ENCODE data around the gene PLA2G4C. TPM values are rescaled to one million over a fixed set of nuclear protein-coding genes. Genes with fewer than 3 reads are reported as not detected.

The PLA2G4C gene
- total and polyA plus RNA-seq, 5 donors from 2014 or later, result 0.59 to 3.5 (median 1.7) TPM

- Mint-ChIP-seq H3K4me3 (no peak overlapping the region), H3K27ac (no peak overlapping the region), H3K36me3 (no peaks in the 10 kb centered on the region), H3K27me3 (no peaks in the 10 kb centered on the region), H3K4me1 (peaks cover 0 to 2% (median 0%) of the 10 kb centered on the region in 4 donors), H3K9me3 (no peaks in the 10 kb centered on the region)
- no peaks in the 10 kb centered on the region for H3K4me1 ChIP-seq (ENCODE audit: control insufficient read depth, insufficient read depth, low read length, poor library complexity, severe bottlenecking)
- no peak overlapping the region for H3K27ac ChIP-seq (ENCODE audit: insufficient read depth, low read length, poor library complexity, severe bottlenecking)
- H3K27me3 ChIP-seq (ENCODE audit: control insufficient read depth, insufficient read depth, low read length), result no peaks in the 10 kb centered on the region
- no peaks in the 10 kb centered on the region for H3K9me3 ChIP-seq (ENCODE audit: control insufficient read depth in 2 of 2, low read length in 2 of 2)
- no peak for DNase-seq
- no peaks in the 10 kb centered on the region for H3K36me3 ChIP-seq (ENCODE audit: control insufficient read depth, insufficient read depth, low read length)
- no peak overlapping the region for H3K4me3 ChIP-seq (ENCODE audit: low read depth, low read length)
- ATAC-seq (ENCODE audit: low read depth in 2 of 2), result no peak
These were observed 46.1 kb downstream of the PLA2G4C start for GRCh38 chr19:48064509-48064908.

- no peaks in the 10 kb centered on the region for H3K27me3 Mint-ChIP-seq
- H3K4me1 Mint-ChIP-seq, result peaks cover 0 to 2% (median 0%) of the 10 kb centered on the region in 4 donors
- no peak overlapping the region for H3K4me3 Mint-ChIP-seq
- Histone ChIP-seq H3K36me3 (ENCODE audit: control insufficient read depth, insufficient read depth, low read length) (no peaks in the 10 kb centered on the region), H3K27ac (ENCODE audit: insufficient read depth, low read length, poor library complexity, severe bottlenecking) (no peak overlapping the region), H3K9me3 (ENCODE audit: control insufficient read depth in 2 of 2, low read length in 2 of 2) (no peaks in the 10 kb centered on the region), H3K4me1 (ENCODE audit: control insufficient read depth, insufficient read depth, low read length, poor library complexity, severe bottlenecking) (no peaks in the 10 kb centered on the region), H3K4me3 (ENCODE audit: low read depth, low read length) (no peak overlapping the region), H3K27me3 (ENCODE audit: control insufficient read depth, insufficient read depth, low read length) (no peaks in the 10 kb centered on the region)
- ATAC-seq (ENCODE audit: low read depth in 2 of 2), result no peak
- H3K27ac Mint-ChIP-seq, result no peak overlapping the region
- no peaks in the 10 kb centered on the region for H3K36me3 Mint-ChIP-seq
- DNase-seq, result no peak
- H3K9me3 Mint-ChIP-seq, result no peaks in the 10 kb centered on the region
These were observed 48.9 kb downstream of the PLA2G4C start for GRCh38 chr19:48061401-48062344.

GRCh38 chr19:48060381-48060780 is 50.2 kb downstream of the PLA2G4C start:
- H3K4me1 Mint-ChIP-seq, result peaks cover 0 to 2% (median 0%) of the 10 kb centered on the region in 4 donors
- no peaks in the 10 kb centered on the region for H3K4me1 ChIP-seq (ENCODE audit: control insufficient read depth, insufficient read depth, low read length, poor library complexity, severe bottlenecking)
- no peak overlapping the region for H3K27ac ChIP-seq (ENCODE audit: insufficient read depth, low read length, poor library complexity, severe bottlenecking)
- no peaks in the 10 kb centered on the region for H3K36me3 ChIP-seq (ENCODE audit: control insufficient read depth, insufficient read depth, low read length)
- no peaks in the 10 kb centered on the region for H3K27me3 ChIP-seq (ENCODE audit: control insufficient read depth, insufficient read depth, low read length)
- no peak overlapping the region for H3K4me3 Mint-ChIP-seq
- H3K27ac Mint-ChIP-seq, result no peak overlapping the region
- no peak for DNase-seq
- no peaks in the 10 kb centered on the region for H3K27me3 Mint-ChIP-seq
- H3K36me3 Mint-ChIP-seq, result no peaks in the 10 kb centered on the region
- ATAC-seq (ENCODE audit: low read depth in 2 of 2), result no peak
- no peaks in the 10 kb centered on the region for H3K9me3 Mint-ChIP-seq
- no peaks in the 10 kb centered on the region for H3K9me3 ChIP-seq (ENCODE audit: control insufficient read depth in 2 of 2, low read length in 2 of 2)
- no peak overlapping the region for H3K4me3 ChIP-seq (ENCODE audit: low read depth, low read length)

- Histone ChIP-seq H3K4me3 (ENCODE audit: low read depth, low read length) (no peak overlapping the region), H3K9me3 (ENCODE audit: control insufficient read depth in 2 of 2, low read length in 2 of 2) (no peaks in the 10 kb centered on the region), H3K4me1 (ENCODE audit: control insufficient read depth, insufficient read depth, low read length, poor library complexity, severe bottlenecking) (no peaks in the 10 kb centered on the region), H3K27me3 (ENCODE audit: control insufficient read depth, insufficient read depth, low read length) (no peaks in the 10 kb centered on the region), H3K36me3 (ENCODE audit: control insufficient read depth, insufficient read depth, low read length) (no peaks in the 10 kb centered on the region), H3K27ac (ENCODE audit: insufficient read depth, low read length, poor library complexity, severe bottlenecking) (no peak overlapping the region)
- peaks cover 0 to 2% (median 0%) of the 10 kb centered on the region in 4 donors for H3K4me1 Mint-ChIP-seq
- ATAC-seq (ENCODE audit: low read depth in 2 of 2) (no peak), DNase-seq (no peak)
- H3K9me3 Mint-ChIP-seq, result no peaks in the 10 kb centered on the region
- H3K4me3 Mint-ChIP-seq, result no peak overlapping the region
- H3K36me3 Mint-ChIP-seq, result no peaks in the 10 kb centered on the region
- no peak overlapping the region for H3K27ac Mint-ChIP-seq
- no peaks in the 10 kb centered on the region for H3K27me3 Mint-ChIP-seq
These were observed 51.3 kb downstream of the PLA2G4C start for GRCh38 chr19:48059331-48059730.

- peaks cover 6% of the 10 kb centered on the region for H3K27me3 Mint-ChIP-seq
- H3K9me3 Mint-ChIP-seq, result peaks cover 0 to 5% (median 0%) of the 10 kb centered on the region in 7 donors
- no peak overlapping the region for H3K4me3 Mint-ChIP-seq
- no peak overlapping the region for H3K27ac Mint-ChIP-seq
- H3K27ac ChIP-seq (ENCODE audit: insufficient read depth, low read length, poor library complexity, severe bottlenecking), result no peak overlapping the region
- no peak overlapping the region for H3K4me3 ChIP-seq (ENCODE audit: low read depth, low read length)
- H3K27me3 ChIP-seq (ENCODE audit: control insufficient read depth, insufficient read depth, low read length), result no peaks in the 10 kb centered on the region
- H3K4me1 ChIP-seq (ENCODE audit: control insufficient read depth, insufficient read depth, low read length, poor library complexity, severe bottlenecking), result no peaks in the 10 kb centered on the region
- H3K9me3 ChIP-seq (ENCODE audit: control insufficient read depth in 2 of 2, low read length in 2 of 2), result no peaks in the 10 kb centered on the region
- no peaks in the 10 kb centered on the region for H3K36me3 ChIP-seq (ENCODE audit: control insufficient read depth, insufficient read depth, low read length)
- no peaks in the 10 kb centered on the region for H3K4me1 Mint-ChIP-seq
- H3K36me3 Mint-ChIP-seq, result no peaks in the 10 kb centered on the region
- DNase-seq, result no peak
- ATAC-seq (ENCODE audit: low read depth in 2 of 2), result no peak
These were observed 56.8 kb downstream of the PLA2G4C start for GRCh38 chr19:48053856-48054255.

- no peaks in the 10 kb centered on the region for H3K36me3 Mint-ChIP-seq
- Histone ChIP-seq H3K4me3 (ENCODE audit: low read depth, low read length) (no peak overlapping the region), H3K27ac (ENCODE audit: insufficient read depth, low read length, poor library complexity, severe bottlenecking) (no peak overlapping the region), H3K27me3 (ENCODE audit: control insufficient read depth, insufficient read depth, low read length) (no peaks in the 10 kb centered on the region), H3K36me3 (ENCODE audit: control insufficient read depth, insufficient read depth, low read length) (no peaks in the 10 kb centered on the region), H3K9me3 (ENCODE audit: control insufficient read depth in 2 of 2, low read length in 2 of 2) (no peaks in the 10 kb centered on the region), H3K4me1 (ENCODE audit: control insufficient read depth, insufficient read depth, low read length, poor library complexity, severe bottlenecking) (no peaks in the 10 kb centered on the region)
- DNase-seq (no peak), ATAC-seq (ENCODE audit: low read depth in 2 of 2) (no peak)
- peaks cover 0 to 8% (median 0%) of the 10 kb centered on the region in 7 donors for H3K9me3 Mint-ChIP-seq
- no peak overlapping the region for H3K27ac Mint-ChIP-seq
- no peak overlapping the region for H3K4me3 Mint-ChIP-seq
- H3K4me1 Mint-ChIP-seq, result no peaks in the 10 kb centered on the region
- H3K27me3 Mint-ChIP-seq, result peaks cover 6% of the 10 kb centered on the region
These were observed 57.5 kb downstream of the PLA2G4C start for GRCh38 chr19:48053076-48053475.

- Mint-ChIP-seq H3K27me3 (peaks cover 10% of the 10 kb centered on the region), H3K4me3 (no peak overlapping the region), H3K36me3 (no peaks in the 10 kb centered on the region), H3K27ac (no peak overlapping the region), H3K9me3 (peaks cover 0 to 8% (median 0%) of the 10 kb centered on the region in 7 donors), H3K4me1 (no peaks in the 10 kb centered on the region)
- H3K27me3 ChIP-seq (ENCODE audit: control insufficient read depth, insufficient read depth, low read length), result no peaks in the 10 kb centered on the region
- DNase-seq (no peak), ATAC-seq (ENCODE audit: low read depth in 2 of 2) (no peak)
- no peak overlapping the region for H3K27ac ChIP-seq (ENCODE audit: insufficient read depth, low read length, poor library complexity, severe bottlenecking)
- H3K36me3 ChIP-seq (ENCODE audit: control insufficient read depth, insufficient read depth, low read length), result no peaks in the 10 kb centered on the region
- H3K4me1 ChIP-seq (ENCODE audit: control insufficient read depth, insufficient read depth, low read length, poor library complexity, severe bottlenecking), result no peaks in the 10 kb centered on the region
- H3K4me3 ChIP-seq (ENCODE audit: low read depth, low read length), result no peak overlapping the region
- H3K9me3 ChIP-seq (ENCODE audit: control insufficient read depth in 2 of 2, low read length in 2 of 2), result no peaks in the 10 kb centered on the region
These were observed 59.1 kb downstream of the PLA2G4C start for GRCh38 chr19:48051335-48052033.
